CD4-positive, alpha-beta T cell treated with Interleukin-17A for 4 hours (primary cell): ENCODE data around the gene NCMAP.

Source experiments
- DNase-seq: peaks from one replicate; pipeline ENCODE4 v3.0.0-alpha.2; 2020; ENCODE audit warnings: mixed read lengths

Gene NCMAP

DNA sequence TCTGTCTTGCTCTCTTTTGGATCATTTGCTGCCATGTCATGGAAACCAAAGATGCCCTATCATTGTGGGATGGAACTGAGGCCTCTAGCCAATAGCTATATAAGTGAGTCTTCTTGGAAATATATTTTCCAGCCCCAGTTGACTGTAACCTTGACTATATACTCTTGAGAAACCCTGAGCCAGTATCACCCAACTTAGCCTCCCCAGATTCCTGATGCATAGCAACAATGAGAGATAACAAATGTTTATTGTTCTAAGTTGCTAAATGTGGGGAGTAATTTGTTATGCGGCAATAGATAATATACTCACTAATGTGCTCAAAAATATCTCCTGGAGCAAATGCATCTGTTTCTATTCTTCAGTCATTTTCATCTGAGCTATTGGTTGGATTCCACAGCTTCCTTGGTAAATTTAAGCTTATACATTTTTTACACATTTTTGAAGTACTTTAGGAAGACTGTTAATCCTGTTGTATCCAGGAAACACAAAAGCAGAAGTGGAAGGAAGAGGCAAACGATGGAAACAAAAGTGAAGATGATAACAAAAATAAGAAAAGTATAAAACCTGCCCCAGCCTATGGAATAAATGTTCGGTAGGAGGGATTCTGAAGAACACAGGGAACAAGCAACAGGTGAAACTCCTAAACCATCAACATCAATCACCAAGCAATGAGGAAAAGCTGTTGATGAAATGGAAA is 80.9 kb downstream of the NCMAP start:
- no peak for DNase-seq

DNA sequence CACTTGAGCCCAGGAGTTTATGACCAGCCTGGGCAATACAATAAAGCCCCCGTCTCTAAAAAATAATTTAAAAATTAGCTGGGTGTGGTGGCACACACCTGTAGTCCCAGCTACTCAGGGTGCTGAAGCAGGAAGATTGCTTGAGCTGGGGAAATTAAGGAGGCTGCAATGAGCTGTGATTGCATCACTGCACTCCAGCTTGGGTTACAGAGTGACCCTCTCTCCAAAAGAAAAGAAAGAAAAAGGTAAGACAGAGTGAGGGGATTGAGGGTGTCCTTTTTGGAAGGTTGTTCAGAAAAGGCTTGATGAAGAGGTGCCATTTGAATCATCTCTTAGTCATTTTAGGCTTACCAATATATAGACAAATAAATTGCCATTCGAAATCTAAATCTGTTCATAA is 83.2 kb downstream of the NCMAP start:
- DNase-seq: no peak

DNA sequence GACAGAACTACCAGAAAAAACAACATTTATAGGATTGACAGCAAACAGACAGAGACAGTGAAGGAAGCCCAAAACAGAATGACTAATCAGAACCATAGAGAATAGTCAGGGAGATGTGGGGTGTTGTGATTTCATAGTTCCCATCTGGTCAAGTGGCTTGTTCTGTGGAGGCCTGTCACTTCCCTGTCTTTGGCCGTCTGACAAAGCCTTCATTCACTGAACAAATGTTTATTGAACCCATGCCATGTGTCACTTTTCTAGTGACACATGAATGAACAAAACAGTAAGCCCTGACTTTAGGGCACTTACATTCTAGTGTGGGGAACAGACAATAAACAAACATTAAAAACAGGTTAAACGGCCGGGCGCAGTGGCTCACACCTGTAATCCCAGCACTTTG is 84.0 kb downstream of the NCMAP start:
- DNase-seq: no peak

DNA sequence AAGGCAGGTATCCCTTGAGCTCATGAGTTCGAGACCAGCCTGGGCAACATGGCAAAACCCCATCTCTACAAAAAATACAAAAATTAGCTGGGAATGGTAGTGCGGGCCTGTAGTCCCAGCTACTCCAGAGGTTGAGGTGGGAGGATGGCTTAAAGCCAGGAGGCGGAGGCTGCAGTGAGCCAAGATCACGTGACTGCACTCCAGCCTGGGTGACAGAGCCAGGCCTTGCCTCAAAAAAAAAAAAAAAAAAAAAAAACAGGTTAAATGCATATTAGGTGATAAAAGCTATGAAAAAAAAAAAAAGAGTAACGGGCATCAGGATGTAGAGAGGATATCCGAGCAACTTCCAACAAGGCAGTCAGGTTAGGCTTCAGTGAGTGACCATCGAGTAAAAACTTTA is 84.4 kb downstream of the NCMAP start:
- no peak for DNase-seq

DNA sequence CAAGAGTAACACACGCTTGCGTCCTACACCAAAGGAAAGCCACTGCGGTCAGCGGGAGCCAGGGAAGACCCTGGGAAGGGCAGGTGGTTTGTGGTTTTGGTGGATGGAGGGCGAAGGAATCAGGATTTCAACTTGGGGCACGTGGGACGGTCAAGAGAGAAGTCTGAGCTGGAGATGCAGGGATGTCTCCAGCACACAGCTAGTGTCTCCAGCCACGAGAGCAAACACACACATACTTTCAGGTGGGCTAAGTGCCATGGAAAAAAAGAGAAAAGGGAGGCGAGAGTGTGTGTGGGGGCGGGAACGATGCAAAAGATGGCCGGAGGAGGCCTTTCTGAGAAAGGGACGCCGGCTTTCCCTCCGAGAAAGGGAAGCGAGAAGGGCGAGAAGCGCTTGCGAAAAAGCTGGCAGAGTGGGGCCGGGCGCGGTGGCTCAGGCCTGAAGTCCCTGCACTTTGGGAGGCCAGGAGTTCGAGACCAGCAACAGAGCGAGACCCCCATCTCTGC is 85.8 kb downstream of the NCMAP start:
- DNase-seq: peak; percentile 29

DNA sequence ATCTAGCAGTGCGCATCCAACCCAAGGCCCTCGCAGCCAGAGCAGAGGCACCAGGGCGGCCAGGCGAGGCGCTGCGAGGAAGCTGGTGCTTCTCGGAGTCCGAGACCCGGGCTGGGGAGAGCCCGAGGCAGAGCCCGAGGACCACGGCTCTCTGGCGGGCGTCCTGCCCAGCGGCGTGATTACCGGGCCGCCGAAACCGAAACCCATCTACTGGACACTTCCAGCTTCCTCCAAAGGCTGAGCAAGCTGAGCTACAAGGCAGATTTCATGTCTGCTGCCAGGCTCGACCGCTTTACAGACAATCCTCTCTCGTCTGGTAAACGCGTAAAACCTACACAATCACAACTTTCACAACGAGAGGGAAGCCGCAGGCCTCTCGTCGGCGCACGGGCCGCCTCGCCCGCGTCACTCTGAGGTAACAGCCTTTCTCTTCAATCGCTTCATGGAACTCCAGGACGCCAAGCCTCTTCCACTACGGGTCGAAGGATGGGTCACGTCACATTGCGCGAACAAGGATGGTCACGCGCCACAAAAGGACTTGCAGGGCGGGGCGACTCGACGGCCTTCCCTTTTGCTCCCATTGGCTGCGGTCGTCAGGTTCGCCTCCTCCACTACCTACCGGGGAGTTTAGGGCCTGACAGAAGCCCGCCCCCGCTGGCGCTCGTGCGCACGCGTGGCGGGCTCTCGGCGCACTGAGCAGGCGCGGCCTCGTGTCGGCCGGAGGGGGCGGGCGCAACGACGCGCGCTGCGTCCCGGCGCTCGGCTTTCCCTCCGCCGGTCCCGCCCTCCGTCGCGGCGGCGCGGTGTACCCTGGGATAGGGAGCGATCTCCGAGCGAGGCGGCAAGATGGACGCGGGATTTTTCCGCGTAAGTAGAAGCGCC is 86.8 kb downstream of the NCMAP start, which contains the start of gene SRRM1:
Gene SRRM1, plus strand, starts transcription at position 822 of the 882 bp plus-strand sequence. Its CDS starts 25 bp downstream, at position 847.
- DNase-seq: peak; percentile 98

DNA sequence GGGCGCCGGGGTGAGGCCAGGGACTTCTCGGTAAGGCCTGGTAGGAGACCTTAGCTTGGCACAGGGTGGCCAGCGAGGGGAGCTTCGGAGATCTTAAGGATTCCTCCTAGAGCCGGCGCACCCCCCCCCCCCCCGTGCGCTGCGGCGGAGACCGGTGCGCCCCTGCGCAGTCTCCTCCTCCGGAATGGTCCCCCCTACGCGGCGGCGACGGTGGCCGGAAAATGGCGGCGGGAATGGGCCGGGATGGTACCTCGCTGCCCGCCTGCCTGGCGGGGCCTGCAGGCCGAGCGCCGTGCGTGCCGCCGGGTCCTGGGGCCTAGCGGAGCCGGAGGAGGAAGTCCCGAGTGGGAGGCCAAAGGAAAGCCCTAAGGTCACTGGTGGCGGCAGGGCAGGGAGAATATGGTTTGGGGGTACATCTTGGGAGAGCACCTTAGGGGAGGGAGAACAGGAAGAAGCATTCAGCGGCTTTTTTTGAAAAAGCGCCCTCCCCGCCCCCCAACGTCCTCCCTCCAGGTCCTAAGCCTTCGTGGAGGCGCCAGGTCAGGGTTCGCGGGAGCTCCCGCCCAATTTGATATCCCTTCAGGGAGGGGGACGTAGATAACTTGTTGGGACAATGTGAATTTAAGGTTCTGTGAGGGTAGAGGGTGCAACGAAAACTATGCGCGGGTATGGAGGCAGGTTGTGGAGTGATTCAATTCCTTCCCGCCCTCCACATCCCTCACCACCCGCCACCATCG is 87.6 kb downstream of the NCMAP start:
- no peak for DNase-seq

DNA sequence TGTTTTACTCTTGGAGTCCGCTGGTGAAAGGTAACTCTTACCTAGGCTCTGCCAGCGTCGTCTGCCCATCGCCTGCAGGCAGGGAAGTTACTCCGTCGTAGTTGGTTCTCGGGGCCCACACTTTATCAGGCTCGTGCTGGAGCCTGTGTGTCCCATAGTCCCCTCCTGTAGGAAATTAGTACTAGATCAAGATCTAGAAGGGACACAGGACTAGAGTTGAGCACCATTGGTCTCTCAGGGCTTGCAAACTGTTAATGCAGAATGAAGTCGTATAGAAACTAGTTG is 88.2 kb downstream of the NCMAP start:
- DNase-seq: peak; percentile 11

DNA sequence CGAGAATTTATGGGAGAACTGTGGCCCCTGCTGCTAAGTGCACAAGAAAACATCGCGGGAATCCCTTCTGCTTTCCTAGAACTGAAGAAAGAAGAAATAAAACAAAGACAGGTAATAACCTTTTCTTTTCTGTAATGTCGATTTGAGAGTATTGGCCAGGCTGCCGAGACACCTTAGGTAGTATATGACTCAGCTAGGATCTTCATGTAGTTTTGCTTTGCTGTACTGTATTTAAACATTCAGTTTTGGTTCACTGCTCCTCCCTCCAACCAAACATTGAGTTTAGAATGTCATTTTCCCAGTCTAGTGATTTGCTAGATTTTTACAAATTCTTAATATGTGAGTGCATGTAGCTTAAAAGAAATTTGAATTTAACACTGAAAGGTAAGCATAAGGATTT is 93.0 kb downstream of the NCMAP start:
- no peak for DNase-seq

DNA sequence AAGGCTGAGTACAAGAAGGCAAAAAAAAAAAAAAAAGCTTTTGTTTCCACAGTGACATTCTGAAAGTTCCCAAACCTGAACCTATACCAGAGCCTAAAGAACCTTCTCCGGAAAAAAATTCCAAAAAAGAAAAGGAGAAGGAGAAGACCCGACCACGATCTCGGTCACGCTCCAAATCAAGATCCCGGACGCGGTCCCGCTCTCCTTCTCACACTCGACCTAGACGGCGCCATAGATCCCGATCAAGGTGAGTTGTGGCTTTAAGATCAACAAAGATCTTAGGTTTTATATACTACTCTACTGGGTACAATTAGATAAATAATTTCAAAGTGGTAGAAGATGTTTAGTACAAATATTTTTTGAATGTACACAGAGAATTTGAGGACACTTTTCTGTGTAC is 96.5 kb downstream of the NCMAP start:
- no peak for DNase-seq

DNA sequence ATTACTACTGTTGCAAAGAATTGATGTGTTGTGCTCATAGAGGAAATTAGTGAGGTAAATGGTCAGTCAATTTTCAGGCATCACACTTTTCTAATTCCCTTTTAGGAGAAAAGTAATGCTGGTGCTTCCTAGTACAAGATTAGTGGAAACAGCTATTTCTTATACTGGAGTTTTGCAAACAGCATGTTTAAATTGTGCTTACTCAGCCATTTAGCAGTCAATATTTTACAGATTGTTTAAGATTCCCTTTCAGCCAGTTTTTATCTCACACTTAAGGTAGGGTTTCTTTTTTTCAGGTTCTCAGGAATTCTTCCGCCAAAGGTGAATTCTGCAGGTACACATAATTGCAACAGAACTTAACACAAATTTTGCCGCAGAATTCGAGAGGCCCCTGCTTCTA is 98.1 kb downstream of the NCMAP start:
- DNase-seq: no peak

DNA sequence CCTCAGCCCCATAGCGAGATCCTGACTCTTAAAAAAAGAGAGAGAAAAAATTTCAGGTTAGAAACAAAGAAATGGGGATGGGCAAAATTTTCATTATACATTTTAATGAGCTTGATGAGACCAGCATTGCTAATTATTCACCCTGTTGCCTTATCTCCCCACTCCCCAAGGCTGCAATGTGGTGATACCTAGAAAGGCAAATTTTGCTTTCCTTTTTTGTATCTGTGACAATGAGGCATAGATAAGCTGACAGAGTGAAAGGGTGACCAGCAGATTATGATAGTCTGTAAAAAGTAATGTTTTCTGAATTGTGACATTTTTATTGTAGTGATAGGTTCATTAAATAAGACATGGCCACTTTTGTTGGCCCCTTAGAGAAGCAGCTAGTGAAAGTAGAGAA is 100.2 kb downstream of the NCMAP start:
- DNase-seq: no peak

DNA sequence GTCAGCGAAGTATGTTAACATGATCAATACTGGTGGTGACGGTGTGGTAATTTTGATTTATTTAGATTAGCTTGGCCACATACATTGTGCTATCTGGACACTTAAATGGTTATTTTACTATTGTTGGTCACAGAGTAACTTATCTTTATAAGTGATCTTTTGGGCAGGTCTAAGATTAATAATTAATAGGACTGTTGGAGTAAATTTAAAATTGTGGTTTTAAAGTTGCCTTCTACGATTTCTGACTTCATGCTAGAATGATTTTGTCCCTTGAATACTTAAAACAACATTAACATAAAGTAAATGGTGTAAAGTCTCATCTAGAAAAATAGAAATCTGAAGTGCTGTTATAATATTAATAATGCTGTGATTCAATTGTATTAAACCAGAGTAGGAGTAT is 101.9 kb downstream of the NCMAP start:
- no peak for DNase-seq
